Neural progenitor cell (in vitro differentiated cells): ENCODE measurements around the gene DLX4.

Experiments used
- EZH2 ChIP-seq: fragments of 200-600 bp; sonication (generic); IDR thresholded peaks from 2 replicates; pipeline ENCODE4 v1.6.1; 2017; ENCODE audit warnings: antibody characterized with exemption, mild to moderate bottlenecking, moderate library complexity
- EZH2phosphoT487 ChIP-seq: fragments of 200-600 bp; sonication (generic); IDR thresholded peaks from 2 replicates; pipeline ENCODE4 v1.6.1; 2017; ENCODE audit warnings: antibody characterized with exemption
- TF ChIP-seq, protein P1 (sequence below): fragments of 200-600 bp; sonication (generic); IDR thresholded peaks from 2 replicates; pipeline ENCODE4 v1.5.1; 2017; ENCODE audit warnings: antibody characterized with exemption, mild to moderate bottlenecking

DNA sequence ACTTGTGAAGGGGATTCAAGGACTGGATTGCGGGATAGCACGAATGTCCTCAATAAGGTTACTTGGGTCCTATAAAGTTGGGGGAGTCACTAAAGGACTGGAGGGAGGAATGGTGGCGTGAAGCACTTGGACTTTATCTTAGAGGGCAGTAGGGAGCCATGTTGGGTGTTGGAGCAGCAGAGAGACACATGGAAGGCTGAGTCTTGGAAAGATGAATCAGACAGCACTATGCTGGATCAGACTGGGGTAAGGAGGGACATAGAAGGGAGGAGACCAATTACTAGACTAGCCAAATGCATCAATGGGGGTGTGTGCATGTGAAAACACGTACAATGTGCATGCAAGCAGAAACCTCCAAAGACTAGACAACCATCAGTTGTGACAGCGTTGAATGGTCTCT is 26.0 kb upstream of the DLX4 start:
- TF ChIP-seq, protein P1, sequence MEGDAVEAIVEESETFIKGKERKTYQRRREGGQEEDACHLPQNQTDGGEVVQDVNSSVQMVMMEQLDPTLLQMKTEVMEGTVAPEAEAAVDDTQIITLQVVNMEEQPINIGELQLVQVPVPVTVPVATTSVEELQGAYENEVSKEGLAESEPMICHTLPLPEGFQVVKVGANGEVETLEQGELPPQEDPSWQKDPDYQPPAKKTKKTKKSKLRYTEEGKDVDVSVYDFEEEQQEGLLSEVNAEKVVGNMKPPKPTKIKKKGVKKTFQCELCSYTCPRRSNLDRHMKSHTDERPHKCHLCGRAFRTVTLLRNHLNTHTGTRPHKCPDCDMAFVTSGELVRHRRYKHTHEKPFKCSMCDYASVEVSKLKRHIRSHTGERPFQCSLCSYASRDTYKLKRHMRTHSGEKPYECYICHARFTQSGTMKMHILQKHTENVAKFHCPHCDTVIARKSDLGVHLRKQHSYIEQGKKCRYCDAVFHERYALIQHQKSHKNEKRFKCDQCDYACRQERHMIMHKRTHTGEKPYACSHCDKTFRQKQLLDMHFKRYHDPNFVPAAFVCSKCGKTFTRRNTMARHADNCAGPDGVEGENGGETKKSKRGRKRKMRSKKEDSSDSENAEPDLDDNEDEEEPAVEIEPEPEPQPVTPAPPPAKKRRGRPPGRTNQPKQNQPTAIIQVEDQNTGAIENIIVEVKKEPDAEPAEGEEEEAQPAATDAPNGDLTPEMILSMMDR: no peak
- TF ChIP-seq EZH2 (no peak), EZH2phosphoT487 (no peak)
